Ascending aorta (tissue), 2 donors: ENCODE data around the gene CDKL5. TPM values are rescaled to one million over a fixed set of nuclear protein-coding genes. Genes with fewer than 3 reads are reported as not detected.

Experiments used
- DNase-seq, 2 donors: peaks; one replicate each; pipeline ENCODE4 v3.0.0-alpha.2; 2019; ENCODE audit warnings: low spot score in 2 of 2
- H3K27ac ChIP-seq, 2 donors: fragments of 200-600 bp; sonication (generic); one replicate each; pipeline ENCODE4 v1.5.1; 2016 to 2017; ENCODE audit warnings: mild to moderate bottlenecking in 1 of 2
- H3K27me3 ChIP-seq: fragments of 200-600 bp; sonication (generic); one replicate; pipeline ENCODE4 v1.5.1; 2017
- H3K36me3 ChIP-seq, 2 donors: fragments of 200-600 bp; sonication (generic); one replicate each; pipeline ENCODE4 v1.5.1; 2016
- H3K4me1 ChIP-seq, 2 donors: fragments of 200-600 bp; sonication (generic); one replicate each; pipeline ENCODE4 v1.5.1; 2016 to 2017; ENCODE audit warnings: mild to moderate bottlenecking in 1 of 2
- H3K4me3 ChIP-seq, 2 donors: fragments of 200-600 bp; sonication (generic); one replicate each; pipeline ENCODE4 v1.5.1; 2016 to 2017; ENCODE audit warnings: mild to moderate bottlenecking in 1 of 2
- H3K9me3 ChIP-seq, 2 donors: fragments of 200-600 bp; sonication (generic); one replicate each; pipeline ENCODE4 v1.5.1; 2016
- intact Hi-C: fragments of 100-400 bp; cut with DNase I; formaldehyde crosslinking; loops from one replicate; pipeline ENCODE4 v1.15.1; 2023
- total RNA-seq: library from RNA; depleted of rRNA; stranded (reverse); fragments of >200 nt; gene quantifications from one replicate; pipeline ENCODE4 v1.1.0, GENCODE V29; 2016
- TF ChIP-seq, protein P1 (sequence below), 3 experiments: fragments of 200-600 bp in 2 of 3; fragments of 450-650 bp in 1 of 3; sonication (generic) in 2 of 3; IDR thresholded peaks; one replicate each; pipeline ENCODE4 v1.5.1; 2016 to 2019; ENCODE audit warnings: antibody characterized with exemption in 3 of 3, mild to moderate bottlenecking in 1 of 3, moderate library complexity in 1 of 3

CDKL5 gene
- total RNA-seq, 1 donor from 2014 or later, result 18.6 TPM

DNA sequence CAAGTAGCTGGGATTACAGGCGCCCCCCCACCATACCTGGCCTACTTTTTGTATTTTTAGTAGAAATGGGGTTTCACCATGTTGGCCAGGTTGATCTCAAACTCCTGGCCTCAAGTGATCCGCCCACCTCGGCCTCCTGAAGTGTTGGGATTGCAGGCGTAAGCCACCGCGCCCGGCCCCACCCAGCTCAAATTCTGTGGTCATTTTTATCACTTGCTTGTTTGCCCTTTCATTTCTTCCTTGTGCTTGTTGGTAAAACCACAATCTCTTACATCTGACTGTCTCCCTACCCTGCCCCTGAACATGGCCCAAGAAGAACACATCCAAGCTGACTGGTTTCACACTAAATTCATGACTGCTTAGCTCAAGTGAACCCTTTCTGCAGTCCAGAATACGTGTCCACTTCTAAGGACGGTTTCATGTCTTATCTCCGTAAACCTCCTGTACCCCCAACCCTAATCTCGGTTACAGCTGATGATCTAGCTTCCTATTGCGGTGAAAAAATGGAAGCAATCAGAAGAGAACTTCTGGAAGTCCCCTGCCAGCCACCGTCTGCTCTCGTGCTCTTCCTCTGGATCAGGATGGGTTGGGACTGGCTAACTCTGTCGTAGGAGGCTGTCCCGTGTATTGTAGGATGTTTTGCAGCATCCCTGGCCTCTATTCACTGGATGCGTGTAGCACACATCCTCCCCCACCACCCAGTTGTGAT lies 251.9 kb downstream of the CDKL5 start:
- Histone ChIP-seq H3K4me1 (no peaks in the 10 kb centered on the region), H3K4me3 (no peak overlapping the region), H3K27ac (no peak overlapping the region), H3K36me3 (no peaks in the 10 kb centered on the region), H3K9me3 (no peaks in the 10 kb centered on the region), H3K27me3 (no peaks in the 10 kb centered on the region)
- TF ChIP-seq, protein P1, sequence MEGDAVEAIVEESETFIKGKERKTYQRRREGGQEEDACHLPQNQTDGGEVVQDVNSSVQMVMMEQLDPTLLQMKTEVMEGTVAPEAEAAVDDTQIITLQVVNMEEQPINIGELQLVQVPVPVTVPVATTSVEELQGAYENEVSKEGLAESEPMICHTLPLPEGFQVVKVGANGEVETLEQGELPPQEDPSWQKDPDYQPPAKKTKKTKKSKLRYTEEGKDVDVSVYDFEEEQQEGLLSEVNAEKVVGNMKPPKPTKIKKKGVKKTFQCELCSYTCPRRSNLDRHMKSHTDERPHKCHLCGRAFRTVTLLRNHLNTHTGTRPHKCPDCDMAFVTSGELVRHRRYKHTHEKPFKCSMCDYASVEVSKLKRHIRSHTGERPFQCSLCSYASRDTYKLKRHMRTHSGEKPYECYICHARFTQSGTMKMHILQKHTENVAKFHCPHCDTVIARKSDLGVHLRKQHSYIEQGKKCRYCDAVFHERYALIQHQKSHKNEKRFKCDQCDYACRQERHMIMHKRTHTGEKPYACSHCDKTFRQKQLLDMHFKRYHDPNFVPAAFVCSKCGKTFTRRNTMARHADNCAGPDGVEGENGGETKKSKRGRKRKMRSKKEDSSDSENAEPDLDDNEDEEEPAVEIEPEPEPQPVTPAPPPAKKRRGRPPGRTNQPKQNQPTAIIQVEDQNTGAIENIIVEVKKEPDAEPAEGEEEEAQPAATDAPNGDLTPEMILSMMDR (IDR thresholded peaks at IDR 0.05), result no peak
- no peak for DNase-seq
- intact Hi-C loops, result loop anchor here (2.0 to 10.0 kb wide), 3 partner anchors 155 to 667 kb away; partner anchors contain the start of gene PDHA1

- TF ChIP-seq, protein P1 (IDR thresholded peaks at IDR 0.05), result no peak
- Histone ChIP-seq H3K27me3 (no peaks in the 10 kb centered on the region), H3K4me1 (peaks cover 0 to 2% of the 10 kb centered on the region in 2 donors), H3K36me3 (no peaks in the 10 kb centered on the region), H3K4me3 (no peak overlapping the region), H3K9me3 (no peaks in the 10 kb centered on the region), H3K27ac (no peak overlapping the region)
- intact Hi-C loops, result no loop called here
- no peak for DNase-seq
These were observed 256.6 kb downstream of the CDKL5 start for GRCh38 chrX:18681996-18682395.

- no peaks in the 10 kb centered on the region for H3K27me3 ChIP-seq
- no peaks in the 10 kb centered on the region for H3K36me3 ChIP-seq
- intact Hi-C loops, result no loop called here
- peaks cover 0 to 2% of the 10 kb centered on the region in 2 donors for H3K4me1 ChIP-seq
- H3K9me3 ChIP-seq, result no peaks in the 10 kb centered on the region
- no peak overlapping the region for H3K4me3 ChIP-seq
- TF ChIP-seq, protein P1 (IDR thresholded peaks at IDR 0.05), result no peak
- no peak for DNase-seq
- H3K27ac ChIP-seq, result no peak overlapping the region
These were observed 257.6 kb downstream of the CDKL5 start for GRCh38 chrX:18682979-18683387.

DNA sequence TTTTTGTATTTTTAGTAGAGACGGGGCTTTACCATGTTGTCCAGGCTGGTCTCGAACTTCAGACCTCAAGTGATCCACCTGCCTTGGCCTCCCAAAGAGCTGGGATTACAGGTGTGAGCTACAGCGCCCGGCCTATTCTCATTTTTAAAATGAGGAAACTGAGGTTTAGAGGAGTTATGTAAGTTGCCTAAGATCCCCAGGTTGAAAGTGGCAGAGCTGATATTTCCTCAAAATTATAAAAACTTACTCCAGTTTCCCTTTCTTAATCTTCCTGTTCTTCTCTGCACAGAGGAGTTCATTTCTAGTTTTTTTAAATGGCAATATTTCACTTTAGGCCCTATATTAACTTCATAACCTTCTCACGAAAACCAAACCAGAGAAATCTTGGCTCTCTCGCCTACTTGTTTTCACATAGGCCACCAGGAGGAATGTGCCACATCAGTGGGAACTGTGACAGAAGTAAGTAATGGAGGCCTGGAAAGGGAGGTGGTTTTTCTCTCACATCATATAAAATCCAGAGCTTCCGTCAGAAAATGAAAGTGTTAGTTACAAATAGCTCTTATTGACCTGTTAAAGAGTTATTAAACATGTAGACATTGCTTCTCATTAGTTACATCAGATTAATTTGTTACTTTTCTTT lies 262.6 kb downstream of the CDKL5 start:
- Histone ChIP-seq H3K9me3 (no peaks in the 10 kb centered on the region), H3K36me3 (no peaks in the 10 kb centered on the region), H3K27ac (no peak overlapping the region), H3K4me1 (peaks cover 0 to 2% of the 10 kb centered on the region in 2 donors), H3K4me3 (no peak overlapping the region), H3K27me3 (no peaks in the 10 kb centered on the region)
- DNase-seq, result no peak
- TF ChIP-seq, protein P1 (IDR thresholded peaks at IDR 0.05), result no peak
- intact Hi-C loops, result no loop called here

GRCh38 chrX:18691431-18691830 lies 266.0 kb downstream of the CDKL5 start:
- H3K4me1 ChIP-seq, result no peaks in the 10 kb centered on the region
- H3K27ac ChIP-seq, result no peak overlapping the region
- H3K27me3 ChIP-seq, result no peaks in the 10 kb centered on the region
- no peaks in the 10 kb centered on the region for H3K36me3 ChIP-seq
- intact Hi-C loops, result no loop called here
- TF ChIP-seq, protein P1 (IDR thresholded peaks at IDR 0.05), result no peak
- no peak overlapping the region for H3K4me3 ChIP-seq
- no peaks in the 10 kb centered on the region for H3K9me3 ChIP-seq
- DNase-seq, result no peak
